K562 (cell line): ENCODE measurements around the gene TCEA3. TPM values are rescaled to one million over a fixed set of nuclear protein-coding genes. Genes with fewer than 3 reads are reported as not detected.

Source experiments
- ATAC-seq: fragments of 200-7000 bp; cut with Tn5 transposase; 3 replicates; pipeline ENCODE4 v1.9.1; 2020; ENCODE audit warnings: moderate library complexity
- BruUV-seq: library from RNA; stranded (reverse); fragments of 400-500 nt; replicated peaks from 2 replicates; lab custom pipeline; 2021; lab: Mats Ljungman, UMichigan
- CTCF ChIA-PET: fragments of 300-600 bp; formaldehyde crosslinking; extraction: SDS; loops from one replicate; lab custom pipeline; 2021; ENCODE audit warnings: low intra/inter-chr PET ratio; lab: Yijun Ruan, JAX
- POLR2A ChIA-PET: fragments of 300-600, 350-650 bp; sonication (Branson Sonifier 250); formaldehyde crosslinking; extraction: SDS; loops from one replicate; lab custom pipeline; 2021; ENCODE audit warnings: antibody characterized with exemption, inconsistent platforms; lab: Yijun Ruan, JAX
- DNase-seq, 4 experiments: peaks; one replicate each; pipeline versions ENCODE4 v3.0.0 to v3.0.0-alpha.2; 2011 to 2018; ENCODE audit warnings: low spot score in 3 of 4, mixed read lengths in 3 of 4; ENCODE audit errors: extremely low read depth in 1 of 4
- FAIRE-seq: peaks from 2 replicates; lab custom pipeline; 2011; peaks lifted over from hg19 to GRCh38; lab: Jason Lieb, UNC
- H2AFZ ChIP-seq: 2 replicates; pipeline ENCODE4 v1.6.0; 2011; ENCODE audit warnings: low read depth, low read length, control low read depth, inconsistent platforms
- H3K27ac ChIP-seq: fragments of 200-600 bp; 3 replicates; pipeline ENCODE4 v1.8.0; 2011; ENCODE audit warnings: low read depth, mild to moderate bottlenecking, control low read depth, inconsistent platforms, low read length, moderate library complexity, mixed read lengths; ENCODE audit errors: extremely low read depth
- H3K27me3 ChIP-seq, 2 experiments: fragments of 300-600 bp in 1 of 2; 2 replicates in 1 of 2; 3 replicates in 1 of 2; pipeline versions ENCODE4 v1.6.0 to v1.8.0; 2011; ENCODE audit warnings: inconsistent platforms in 2 of 2, low read length in 2 of 2, mild to moderate bottlenecking in 1 of 2, mixed read lengths in 1 of 2, moderate library complexity in 1 of 2; ENCODE audit not compliant: control insufficient read depth in 2 of 2, insufficient read depth in 2 of 2
- H3K36me3 ChIP-seq: fragments of 300-600 bp; 3 replicates; pipeline ENCODE4 v1.8.0; 2011; ENCODE audit warnings: mild to moderate bottlenecking, low read length, inconsistent platforms; ENCODE audit not compliant: control insufficient read depth, insufficient read depth
- H3K4me1 ChIP-seq, 2 experiments: fragments of 200-600 bp in 1 of 2; replicated peaks in 1 of 2; 2 replicates in 1 of 2; 3 replicates in 1 of 2; pipeline versions ENCODE4 v1.5.1 to v1.8.0; 2011; ENCODE audit warnings: inconsistent platforms in 2 of 2, low read length in 2 of 2, mild to moderate bottlenecking in 1 of 2, mixed read lengths in 1 of 2, moderate library complexity in 1 of 2; ENCODE audit not compliant: control insufficient read depth in 2 of 2, insufficient read depth in 2 of 2
- H3K4me2 ChIP-seq: 2 replicates; pipeline ENCODE4 v1.6.1; 2011; ENCODE audit warnings: low read length, control low read depth, inconsistent platforms, mixed read lengths; ENCODE audit not compliant: insufficient read depth
- H3K4me3 ChIP-seq: fragments of 200-600 bp; sonication (generic), shearing (Covaris generic); 2 replicates; pipeline ENCODE4 v1.5.1; 2016; ENCODE audit warnings: control low read depth, inconsistent platforms
- H3K79me2 ChIP-seq: fragments of 200-600 bp; 3 replicates; pipeline ENCODE4 v1.8.0; 2011; ENCODE audit warnings: low read length, inconsistent platforms; ENCODE audit not compliant: control insufficient read depth, insufficient read depth
- H3K9ac ChIP-seq, 2 experiments: 2 replicates each; pipeline versions ENCODE4 v1.6.0 to v1.6.1; 2011; ENCODE audit warnings: low read depth in 2 of 2, low read length in 2 of 2, control low read depth in 1 of 2, inconsistent platforms in 1 of 2, mild to moderate bottlenecking in 1 of 2, mixed read lengths in 1 of 2; ENCODE audit not compliant: insufficient read depth in 1 of 2
- H3K9me1 ChIP-seq: one replicate; pipeline ENCODE4 v1.6.0; 2011; ENCODE audit warnings: inconsistent platforms, mild to moderate bottlenecking, low read length, moderate library complexity; ENCODE audit not compliant: control insufficient read depth, insufficient read depth
- H3K9me3 ChIP-seq: replicated peaks from 2 replicates; pipeline ENCODE4 v1.5.1; 2011; ENCODE audit warnings: low read depth, low read length, inconsistent platforms; ENCODE audit not compliant: control insufficient read depth, insufficient read depth
- H4K20me1 ChIP-seq: replicated peaks from 2 replicates; pipeline ENCODE4 v1.6.1; 2011; ENCODE audit warnings: low read length, inconsistent platforms, mixed read lengths; ENCODE audit not compliant: control insufficient read depth, insufficient read depth
- KDM5B ChIP-seq: fragments of 200-600 bp; sonication (generic); IDR thresholded peaks from 2 replicates; pipeline ENCODE4 v1.6.1; 2012; ENCODE audit warnings: low read depth, mild to moderate bottlenecking, moderate library complexity, low read length, control low read depth, inconsistent platforms; ENCODE audit not compliant: insufficient replicate concordance
- MECOM ChIP-seq: fragments of 250-450 bp; sonication (Bioruptor Pico); IDR thresholded peaks from 2 replicates; pipeline ENCODE4 v1.8.0; 2022; ENCODE audit warnings: inconsistent platforms
- NBN ChIP-seq: fragments of 450-650 bp; IDR thresholded peaks from 2 replicates; pipeline ENCODE4 v1.6.1; 2016; ENCODE audit warnings: low read depth, mild to moderate bottlenecking
- NCOA2 ChIP-seq, 2 experiments: fragments of 450-650 bp; IDR thresholded peaks; 2 replicates each; pipeline ENCODE4 v1.6.1; 2018; ENCODE audit warnings: mild to moderate bottlenecking in 2 of 2, moderate library complexity in 1 of 2; ENCODE audit not compliant: partially characterized antibody in 2 of 2
- PCBP2 ChIP-seq: fragments of 200-400 bp; formaldehyde crosslinking; IDR thresholded peaks from 2 replicates; pipeline ENCODE4 v1.6.1; 2018; ENCODE audit warnings: low read length, low read depth, mild to moderate bottlenecking, moderate library complexity; ENCODE audit not compliant: poor library complexity, severe bottlenecking
- PTTG1 ChIP-seq: fragments of 450-650 bp; IDR thresholded peaks from 2 replicates; pipeline ENCODE4 v1.6.1; 2016; ENCODE audit warnings: low read depth, mild to moderate bottlenecking, missing genetic modification characterization, missing compliant biosample characterization
- RAD21 ChIP-seq, 2 experiments: fragments of 250-450 bp in 1 of 2; fragments of 450-650 bp in 1 of 2; sonication (Bioruptor Pico) in 1 of 2; formaldehyde crosslinking in 1 of 2; IDR thresholded peaks in 1 of 2; conservative IDR thresholded peaks in 1 of 2; 2 replicates each; pipeline versions ENCODE4 v1.4.0 to v1.8.0; 2020 to 2022; ENCODE audit warnings: mild to moderate bottlenecking in 2 of 2, moderate library complexity in 1 of 2
- RAD51 ChIP-seq: fragments of 450-650 bp; IDR thresholded peaks from 2 replicates; pipeline ENCODE4 v1.7.1; 2016; ENCODE audit warnings: low read depth, mild to moderate bottlenecking, borderline replicate concordance
- RBM34 ChIP-seq: fragments of 200-400 bp; formaldehyde crosslinking; IDR thresholded peaks from 2 replicates; pipeline ENCODE4 v1.6.1; 2018; ENCODE audit warnings: low read length, borderline replicate concordance; ENCODE audit not compliant: insufficient read depth
- ZKSCAN1 ChIP-seq: fragments of 150-350 bp; IDR thresholded peaks from 2 replicates; pipeline ENCODE4 v1.6.1; 2016; ENCODE audit warnings: low read depth, low read length
- ZNF780A ChIP-seq: fragments of 250-450 bp; sonication (Bioruptor Pico); IDR thresholded peaks from 2 replicates; pipeline ENCODE4 v1.5.0; 2021; ENCODE audit warnings: mild to moderate bottlenecking
- WGBS: fragments of 100-300 bp; shearing (Covaris generic); methylation state at CpG from one replicate; pipeline ENCODE4 v1.1.6; 2016; ENCODE audit warnings: low coverage, mixed read lengths; ENCODE audit not compliant: insufficient coverage; ENCODE audit errors: missing lambda C conversion rate; 5-methylcytosine and 5-hydroxymethylcytosine counted together
- in situ Hi-C: fragments of 300-500 bp; cut with MboI; formaldehyde crosslinking; loops from 4 replicates; pipeline ENCODE4 v1.15.0; 2018; ENCODE audit warnings: inconsistent platforms, mixed read lengths
- intact Hi-C: fragments of 100-400 bp; cut with micrococcal nuclease; formaldehyde crosslinking; loops from 2 replicates; pipeline ENCODE4 v1.14.2; 2022
- polyA plus RNA-seq, 8 experiments: library from polyadenylated mRNA; depleted of rRNA in 4 of 8; stranded (reverse) in 5 of 8; unstranded in 3 of 8; fragments of >200 nt; fragmentation: Nextera tagmentation in 2 of 8; fragmentation: Illumina TruSeq in 1 of 8; extraction: Ambion mirVana in 2 of 8; extraction: Trizol in 1 of 8; gene quantifications; 2 replicates each; pipeline versions ENCODE4 v1.2.1 to v1.2.3, GENCODE V29; 2011 to 2014; ENCODE audit warnings: inconsistent platforms in 1 of 8, missing spikeins in 1 of 8
- total RNA-seq, 7 experiments: library from RNA; depleted of rRNA in 6 of 7; stranded (reverse); fragments of >200 nt in 6 of 7; fragmentation: Illumina TruSeq in 2 of 7; extraction: Trizol in 2 of 7; gene quantifications; 2 replicates each; pipeline versions ENCODE4 v1.2.1 to v1.2.3, GENCODE V29; 2011 to 2021; ENCODE audit warnings: low replicate concordance in 1 of 7
- TF ChIP-seq, protein P1 (sequence below), 2 experiments: fragments of 450-650 bp; IDR thresholded peaks; 2 replicates each; pipeline ENCODE4 v1.6.1; 2016; ENCODE audit warnings: mild to moderate bottlenecking in 2 of 2, borderline replicate concordance in 1 of 2, low read depth in 1 of 2, moderate library complexity in 1 of 2

Gene TCEA3
- total and polyA plus RNA-seq, 9 of the 15 experiments (the other 6 are each of a cell fraction or from before 2014, with no cell fraction given): 0.03 to 0.55 (median 0.36) TPM

- ATAC-seq (peak; percentile 93), FAIRE-seq (peak; percentile 86), DNase-seq (peak; percentile 87 to 92 (median 88))
- peak overlapping the region; percentile 16 to 81 for H3K9ac ChIP-seq
- H2AFZ ChIP-seq: peak overlapping the region; percentile 90
- WGBS: 14% methylated on average over 19 of the region's 19 CpGs
- in situ Hi-C loops: loop anchor here (5.0 kb wide), 1 partner anchor 62 kb away; the partner anchor contains the start of gene HNRNPR
- BruUV-seq: no TSS peak
- peaks cover 5 to 18% of the 10 kb centered on the region in 2 experiments for H3K4me1 ChIP-seq
- H3K4me2 ChIP-seq: peak overlapping the region; percentile 65
- no peaks in the 10 kb centered on the region for H4K20me1 ChIP-seq
- peak overlapping the region; percentile 9; the same call in 1 of the 2 replicates for H3K4me3 ChIP-seq
- H3K36me3 ChIP-seq: no peaks in the 10 kb centered on the region
- H3K27me3 ChIP-seq: no peaks in the 10 kb centered on the region
- CTCF ChIA-PET: interaction anchor here (0.6 to 1.1 kb wide), 5 partner anchors 35 to 1219 kb away, joined by 3 to 6 read pairs (median 4); no protein-coding TSS in a partner anchor
- POLR2A ChIA-PET: interaction anchor here (0.5 to 1.9 kb wide), 16 partner anchors 9 to 328 kb away, joined by 3 to 9 read pairs (median 4); partner anchors contain the start of genes E2F2 and ZNF436
- H3K27ac ChIP-seq: peak overlapping the region; percentile 33; the same call in 2 of the 3 replicates
- H3K9me1 ChIP-seq: no peaks in the 10 kb centered on the region
- intact Hi-C loops: loop anchor here (1.0 to 10.0 kb wide), 6 partner anchors 35 to 319 kb away; partner anchors contain the start of genes HNRNPR, HTR1D and ZNF436
- no peaks in the 10 kb centered on the region for H3K79me2 ChIP-seq
- no peaks in the 10 kb centered on the region; the same call in 1 of the 2 replicates for H3K9me3 ChIP-seq
- TF ChIP-seq ZKSCAN1: peak; percentile 60; the same call in 1 of the 2 replicates
- no peak for TF ChIP-seq KDM5B
- no peak for TF ChIP-seq PCBP2
- TF ChIP-seq, protein P1, sequence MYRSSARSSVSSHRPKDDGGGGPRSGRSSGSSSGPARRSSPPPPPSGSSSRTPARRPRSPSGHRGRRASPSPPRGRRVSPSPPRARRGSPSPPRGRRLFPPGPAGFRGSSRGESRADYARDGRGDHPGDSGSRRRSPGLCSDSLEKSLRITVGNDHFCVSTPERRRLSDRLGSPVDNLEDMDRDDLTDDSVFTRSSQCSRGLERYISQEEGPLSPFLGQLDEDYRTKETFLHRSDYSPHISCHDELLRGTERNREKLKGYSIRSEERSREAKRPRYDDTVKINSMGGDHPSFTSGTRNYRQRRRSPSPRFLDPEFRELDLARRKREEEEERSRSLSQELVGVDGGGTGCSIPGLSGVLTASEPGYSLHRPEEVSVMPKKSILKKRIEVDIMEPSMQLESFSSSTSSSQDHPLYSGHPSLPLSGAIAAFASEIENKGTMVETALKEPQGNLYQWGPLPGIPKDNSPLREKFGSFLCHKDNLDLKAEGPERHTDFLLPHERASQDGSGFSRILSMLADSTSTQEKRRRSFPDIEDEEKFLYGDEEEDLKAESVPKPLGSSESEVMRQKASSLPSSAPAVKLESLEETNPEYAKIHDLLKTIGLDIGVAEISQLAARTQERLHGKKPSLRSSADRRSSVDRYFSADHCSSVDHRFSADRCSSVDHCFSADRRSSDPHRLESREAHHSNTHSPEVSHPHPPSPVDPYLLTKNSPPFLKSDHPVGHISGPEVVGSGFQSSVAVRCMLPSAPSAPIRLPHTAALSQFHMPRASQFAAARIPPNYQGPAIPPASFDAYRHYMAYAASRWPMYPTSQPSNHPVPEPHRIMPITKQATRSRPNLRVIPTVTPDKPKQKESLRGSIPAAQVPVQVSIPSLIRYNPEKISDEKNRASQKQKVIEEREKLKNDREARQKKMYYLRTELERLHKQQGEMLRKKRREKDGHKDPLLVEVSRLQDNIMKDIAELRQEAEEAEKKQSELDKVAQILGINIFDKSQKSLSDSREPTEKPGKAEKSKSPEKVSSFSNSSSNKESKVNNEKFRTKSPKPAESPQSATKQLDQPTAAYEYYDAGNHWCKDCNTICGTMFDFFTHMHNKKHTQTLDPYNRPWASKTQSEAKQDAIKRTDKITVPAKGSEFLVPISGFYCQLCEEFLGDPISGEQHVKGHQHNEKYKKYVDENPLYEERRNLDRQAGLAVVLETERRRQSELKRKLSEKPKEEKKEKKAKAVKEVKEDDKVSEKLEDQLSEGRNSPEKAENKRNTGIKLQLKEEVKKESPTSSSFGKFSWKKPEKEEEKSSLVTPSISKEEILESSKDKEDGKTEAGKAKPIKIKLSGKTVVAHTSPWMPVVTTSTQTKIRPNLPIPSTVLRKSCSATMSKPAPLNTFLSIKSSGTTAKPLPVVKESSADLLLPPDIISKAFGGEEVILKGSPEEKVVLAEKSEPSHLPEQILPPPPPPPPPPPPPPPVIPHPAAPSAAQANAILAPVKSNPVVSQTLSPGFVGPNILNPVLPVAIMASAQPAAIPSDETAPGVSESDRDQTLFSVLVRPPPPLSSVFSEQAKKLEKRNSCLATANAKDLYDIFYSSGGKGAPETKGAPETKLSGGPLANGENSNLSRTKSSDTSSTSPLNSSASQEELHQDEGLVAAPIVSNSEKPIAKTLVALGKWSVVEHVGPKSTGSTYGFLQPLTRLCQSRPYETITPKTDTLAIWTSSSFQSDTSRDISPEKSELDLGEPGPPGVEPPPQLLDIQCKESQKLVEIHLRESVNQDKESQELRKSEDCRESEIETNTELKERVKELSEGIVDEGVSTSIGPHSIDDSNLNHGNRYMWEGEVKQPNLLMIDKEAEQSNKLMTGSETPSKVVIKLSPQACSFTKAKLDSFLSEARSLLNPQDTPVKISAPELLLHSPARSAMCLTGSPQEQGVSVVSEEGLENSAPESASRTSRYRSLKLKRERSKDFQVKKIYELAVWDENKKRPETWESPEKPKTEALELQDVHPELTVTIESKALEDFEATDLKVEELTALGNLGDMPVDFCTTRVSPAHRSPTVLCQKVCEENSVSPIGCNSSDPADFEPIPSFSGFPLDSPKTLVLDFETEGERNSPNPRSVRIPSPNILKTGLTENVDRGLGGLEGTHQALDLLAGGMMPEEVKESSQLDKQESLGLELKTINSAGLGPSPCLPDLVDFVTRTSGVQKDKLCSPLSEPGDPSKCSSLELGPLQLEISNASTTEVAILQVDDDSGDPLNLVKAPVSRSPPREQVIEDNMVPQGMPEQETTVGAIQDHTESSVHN (IDR thresholded peaks at IDR 0.05; ENCODE audit: borderline replicate concordance in 1 of 2, low read depth in 1 of 2): no peak
- TF ChIP-seq RAD51: no peak
- peak; percentile 94 to 98 for TF ChIP-seq RAD21 (CRISPR knock-in tag; conservative IDR thresholded peaks at IDR 0.05 in 1 of 2, IDR thresholded peaks at IDR 0.05 in 1 of 2)
- TF ChIP-seq PTTG1: no peak
- TF ChIP-seq NCOA2 (IDR thresholded peaks at IDR 0.05; ENCODE audit: partially characterized antibody in 2 of 2): no peak
- peak; percentile 50; the same call in 1 of the 2 replicates for TF ChIP-seq NBN
- TF ChIP-seq RBM34: no peak
- TF ChIP-seq MECOM (CRISPR knock-in tag): no peak
- TF ChIP-seq ZNF780A (CRISPR knock-in tag): no peak
Observed at GRCh38 chr1:23403735-23404486, 20.6 kb downstream of the TCEA3 start.
